GM12801 (cell line): Measurements from ENCODE around the gene LIME1.

Experiments used
- TF ChIP-seq, protein P1 (sequence below): IDR thresholded peaks from one replicate; pipeline ENCODE4 v1.5.1; 2011; ENCODE audit warnings: control low read depth; ENCODE audit not compliant: insufficient read length; ENCODE audit errors: extremely low read depth

Gene LIME1

DNA sequence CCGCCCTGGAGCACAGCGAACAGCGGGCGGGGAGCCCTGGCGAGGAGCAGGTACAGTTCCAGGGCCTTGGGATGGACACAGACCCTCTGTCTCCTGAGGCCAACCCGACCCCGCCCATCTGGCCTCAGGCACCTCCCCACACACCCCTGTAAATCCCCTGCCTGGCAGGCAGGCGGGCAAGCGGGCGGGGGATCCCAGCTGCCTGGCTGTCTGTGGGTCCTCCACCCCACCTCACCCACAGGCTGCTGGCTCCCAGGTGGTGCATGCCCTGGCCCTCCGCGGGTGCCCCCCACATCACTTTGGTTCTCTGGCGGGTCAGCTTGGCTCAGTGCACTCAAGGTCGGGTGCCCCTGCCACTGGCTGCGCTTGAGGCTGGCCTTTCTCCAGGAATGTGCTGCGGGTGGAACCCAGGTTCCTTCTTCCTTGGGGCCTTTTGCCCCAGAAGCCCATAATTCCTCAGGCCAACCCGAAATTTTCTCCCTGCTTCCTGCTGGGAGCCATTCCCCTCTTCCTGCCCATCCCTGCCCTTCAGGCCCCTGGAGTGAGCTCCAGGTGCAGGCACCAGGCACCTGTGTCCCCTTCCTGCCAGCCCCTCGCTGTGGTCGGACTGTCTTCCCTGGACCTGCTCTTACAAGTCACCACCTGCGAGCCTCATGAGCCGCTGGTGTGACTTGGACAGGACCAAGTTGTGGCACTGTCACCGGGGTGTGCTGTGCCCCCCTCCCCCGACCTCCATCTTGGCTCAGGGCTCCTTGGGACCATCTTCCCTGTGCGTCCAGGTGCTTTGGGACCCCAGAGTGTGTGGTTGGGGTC is 45.4 kb upstream of the LIME1 start:
- TF ChIP-seq, protein P1, sequence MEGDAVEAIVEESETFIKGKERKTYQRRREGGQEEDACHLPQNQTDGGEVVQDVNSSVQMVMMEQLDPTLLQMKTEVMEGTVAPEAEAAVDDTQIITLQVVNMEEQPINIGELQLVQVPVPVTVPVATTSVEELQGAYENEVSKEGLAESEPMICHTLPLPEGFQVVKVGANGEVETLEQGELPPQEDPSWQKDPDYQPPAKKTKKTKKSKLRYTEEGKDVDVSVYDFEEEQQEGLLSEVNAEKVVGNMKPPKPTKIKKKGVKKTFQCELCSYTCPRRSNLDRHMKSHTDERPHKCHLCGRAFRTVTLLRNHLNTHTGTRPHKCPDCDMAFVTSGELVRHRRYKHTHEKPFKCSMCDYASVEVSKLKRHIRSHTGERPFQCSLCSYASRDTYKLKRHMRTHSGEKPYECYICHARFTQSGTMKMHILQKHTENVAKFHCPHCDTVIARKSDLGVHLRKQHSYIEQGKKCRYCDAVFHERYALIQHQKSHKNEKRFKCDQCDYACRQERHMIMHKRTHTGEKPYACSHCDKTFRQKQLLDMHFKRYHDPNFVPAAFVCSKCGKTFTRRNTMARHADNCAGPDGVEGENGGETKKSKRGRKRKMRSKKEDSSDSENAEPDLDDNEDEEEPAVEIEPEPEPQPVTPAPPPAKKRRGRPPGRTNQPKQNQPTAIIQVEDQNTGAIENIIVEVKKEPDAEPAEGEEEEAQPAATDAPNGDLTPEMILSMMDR = no peak

DNA sequence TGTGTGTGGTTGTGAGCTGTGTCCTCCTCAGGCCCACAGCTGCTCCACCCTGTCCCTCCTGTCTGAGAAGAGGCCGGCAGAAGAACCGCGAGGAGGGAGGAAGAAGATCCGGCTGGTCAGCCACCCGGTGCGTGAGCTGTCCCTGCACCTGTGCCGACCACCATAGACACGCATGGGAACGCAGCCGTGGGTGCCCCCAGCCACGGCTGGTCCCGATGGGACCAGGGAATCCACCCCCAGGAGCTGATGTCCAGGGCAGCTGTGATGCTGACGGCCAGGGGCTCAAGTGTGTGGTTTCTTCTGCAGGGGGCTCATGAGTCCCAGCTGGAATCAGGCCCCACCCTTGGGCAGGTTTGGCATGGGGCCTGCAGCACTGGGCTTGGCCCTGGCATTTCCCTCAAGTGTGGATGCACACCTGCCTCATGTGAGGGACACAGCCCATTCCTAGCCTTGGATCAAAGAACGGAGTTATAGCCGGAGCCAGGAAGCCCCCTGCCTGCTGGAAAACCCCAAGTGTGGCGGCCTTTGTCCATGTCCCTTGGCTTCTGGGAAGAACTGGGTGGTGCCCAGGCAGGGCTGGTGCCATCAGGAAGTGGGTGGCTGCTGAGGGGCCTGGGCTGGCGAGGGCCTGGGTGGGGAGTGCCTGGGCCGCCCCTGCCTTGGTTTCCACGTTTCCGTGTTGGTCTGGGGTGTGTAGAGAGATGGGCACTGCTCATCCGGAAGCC is 44.6 kb upstream of the LIME1 start:
- TF ChIP-seq, protein P1 = no peak

DNA sequence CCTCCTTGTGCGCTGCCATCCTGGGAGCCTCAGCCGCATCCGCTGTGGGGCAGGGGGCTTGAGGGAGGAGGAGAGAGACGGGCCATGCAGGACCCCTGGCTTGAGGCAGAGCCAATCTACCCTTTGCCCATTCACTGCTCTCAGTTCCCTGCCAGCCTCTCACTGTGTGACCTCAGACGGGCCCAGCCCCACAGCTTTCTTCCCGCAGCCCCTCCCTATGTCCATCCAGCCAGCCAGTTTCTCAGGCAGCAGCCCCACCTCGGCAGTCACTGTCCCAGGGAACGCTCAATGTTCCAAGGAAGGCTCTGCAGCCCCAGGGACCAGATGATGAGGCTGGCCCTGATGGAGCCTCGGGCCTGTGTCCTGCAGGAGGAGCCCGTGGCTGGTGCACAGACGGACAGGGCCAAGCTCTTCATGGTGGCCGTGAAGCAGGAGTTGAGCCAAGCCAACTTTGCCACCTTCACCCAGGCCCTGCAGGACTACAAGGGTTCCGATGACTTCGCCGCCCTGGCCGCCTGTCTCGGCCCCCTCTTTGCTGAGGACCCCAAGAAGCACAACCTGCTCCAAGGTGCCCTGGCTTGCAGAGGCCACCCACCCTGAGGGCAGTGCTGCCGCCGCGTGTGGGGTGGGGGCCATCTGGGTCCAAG is 43.9 kb upstream of the LIME1 start:
- TF ChIP-seq, protein P1 = no peak

DNA sequence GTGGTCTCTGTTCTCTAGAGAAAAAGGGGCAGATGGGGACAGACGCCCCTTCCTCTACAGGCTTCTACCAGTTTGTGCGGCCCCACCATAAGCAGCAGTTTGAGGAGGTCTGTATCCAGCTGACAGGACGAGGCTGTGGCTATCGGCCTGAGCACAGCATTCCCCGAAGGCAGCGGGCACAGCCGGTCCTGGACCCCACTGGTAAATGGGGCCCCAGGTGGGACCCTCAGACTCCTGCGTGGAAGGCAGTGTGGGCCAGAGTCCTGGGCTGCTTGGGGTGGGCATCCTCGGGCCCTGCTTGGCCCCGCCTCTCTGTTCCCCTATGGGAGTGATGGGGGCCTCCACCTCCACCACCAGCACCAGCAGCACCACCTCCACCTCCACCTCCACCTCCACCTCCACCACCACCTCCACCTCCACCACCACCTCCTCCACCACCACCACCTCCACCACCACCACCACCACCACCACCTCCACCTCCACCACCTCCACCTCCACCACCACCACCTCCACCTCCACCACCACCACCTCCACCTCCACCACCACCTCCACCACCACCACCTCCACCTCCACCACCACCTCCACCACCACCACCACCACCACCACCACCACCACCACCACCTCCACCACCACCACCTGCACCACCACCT is 43.3 kb upstream of the LIME1 start:
- TF ChIP-seq, protein P1 = no peak

DNA sequence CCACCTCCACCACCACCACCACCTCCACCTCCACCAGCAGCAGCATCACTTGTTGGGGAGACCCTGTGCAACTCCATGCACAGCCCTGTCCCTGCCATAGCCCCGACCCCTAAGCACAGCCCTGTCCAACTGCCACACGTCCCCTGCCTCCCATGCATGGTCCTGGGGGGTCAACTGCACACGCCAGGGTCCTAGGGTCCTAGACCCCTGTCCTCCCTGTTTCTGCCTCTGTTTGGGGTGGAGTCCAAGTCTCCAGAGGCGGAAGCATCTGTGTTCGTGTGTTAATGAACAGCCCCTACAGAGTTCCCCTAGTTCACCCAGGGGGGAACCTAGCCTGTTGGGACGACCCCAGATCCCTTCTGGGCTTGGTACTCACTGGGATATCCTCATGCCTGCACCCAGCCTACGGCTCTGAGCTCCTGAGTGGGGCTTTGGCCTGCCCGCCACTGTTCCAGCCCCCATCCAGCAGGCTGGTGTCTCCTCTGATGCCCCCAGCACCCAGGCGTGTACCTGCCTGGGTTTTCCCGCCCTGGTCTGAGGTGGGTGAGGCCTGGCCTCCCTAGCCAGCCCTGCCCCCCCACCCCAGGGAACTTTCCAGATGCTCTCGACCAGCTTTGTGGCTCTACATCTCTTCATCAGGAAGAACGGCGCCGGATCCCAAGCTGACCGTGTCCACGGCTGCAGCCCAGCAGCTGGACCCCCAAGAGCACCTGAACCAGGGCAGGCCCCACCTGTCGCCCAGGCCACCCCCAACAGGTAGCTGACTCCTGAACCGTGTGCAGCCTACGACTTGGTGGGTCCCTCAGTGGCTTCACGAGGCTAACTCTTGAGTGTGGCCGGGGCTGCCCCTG is 42.5 kb upstream of the LIME1 start:
- TF ChIP-seq, protein P1 = no peak

DNA sequence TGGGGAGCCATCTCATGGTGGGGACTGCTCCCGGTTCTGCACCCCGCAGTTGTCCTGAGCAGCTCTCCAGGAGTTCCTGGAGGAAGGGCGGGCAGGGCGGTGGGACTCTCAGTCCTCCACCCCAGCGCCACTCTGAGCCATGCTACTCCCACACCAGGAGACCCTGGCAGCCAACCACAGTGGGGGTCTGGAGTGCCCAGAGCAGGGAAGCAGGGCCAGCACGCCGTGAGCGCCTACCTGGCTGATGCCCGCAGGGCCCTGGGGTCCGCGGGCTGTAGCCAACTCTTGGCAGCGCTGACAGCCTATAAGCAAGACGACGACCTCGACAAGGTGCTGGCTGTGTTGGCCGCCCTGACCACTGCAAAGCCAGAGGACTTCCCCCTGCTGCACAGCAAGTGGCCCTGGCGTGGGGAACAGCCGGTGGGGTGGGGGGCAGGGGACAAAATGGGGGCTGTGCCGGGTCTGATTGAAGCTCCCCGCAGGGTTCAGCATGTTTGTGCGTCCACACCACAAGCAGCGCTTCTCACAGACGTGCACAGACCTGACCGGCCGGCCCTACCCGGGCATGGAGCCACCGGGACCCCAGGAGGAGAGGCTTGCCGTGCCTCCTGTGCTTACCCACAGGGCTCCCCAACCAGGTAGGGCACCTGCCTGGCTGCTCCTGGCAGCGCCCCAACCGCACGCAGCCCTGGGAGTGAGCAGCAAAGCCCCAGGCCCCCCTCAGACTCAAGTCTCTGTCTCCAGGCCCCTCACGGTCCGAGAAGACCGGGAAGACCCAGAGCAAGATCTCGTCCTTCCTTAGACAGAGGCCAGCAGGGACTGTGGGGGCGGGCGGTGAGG is 41.7 kb upstream of the LIME1 start:
- TF ChIP-seq, protein P1 = no peak
